Endodermal cell (in vitro differentiated cells): ENCODE data around the gene OR8D4. TPM values are rescaled to one million over a fixed set of nuclear protein-coding genes. Genes with fewer than 3 reads are reported as not detected.

Experiments used
- DNase-seq: peaks from one replicate; pipeline ENCODE4 v3.0.0-alpha.2; 2017
- H3K27ac ChIP-seq: 2 replicates; pipeline ENCODE4 v1.5.1; 2013; ENCODE audit warnings: mild to moderate bottlenecking, low read depth, low read length, moderate library complexity
- H3K27me3 ChIP-seq: 2 replicates; pipeline ENCODE4 v1.6.1; 2013; ENCODE audit warnings: mild to moderate bottlenecking, low read length, moderate library complexity; ENCODE audit not compliant: insufficient read depth, control insufficient read depth, poor library complexity, severe bottlenecking
- H3K36me3 ChIP-seq: 2 replicates; pipeline ENCODE4 v1.7.0; 2013; ENCODE audit warnings: mild to moderate bottlenecking, low read length, moderate library complexity; ENCODE audit not compliant: control insufficient read depth, insufficient read depth
- H3K4me1 ChIP-seq: one replicate; pipeline ENCODE4 v1.7.0; 2013; ENCODE audit warnings: low read length; ENCODE audit not compliant: control insufficient read depth, insufficient read depth
- H3K4me3 ChIP-seq: 2 replicates; pipeline ENCODE4 v1.5.1; 2013; ENCODE audit warnings: mild to moderate bottlenecking, low read length, moderate library complexity
- H3K9ac ChIP-seq: 2 replicates; pipeline ENCODE4 v1.6.1; 2013; ENCODE audit warnings: mild to moderate bottlenecking, low read length, moderate library complexity; ENCODE audit not compliant: poor library complexity, severe bottlenecking; ENCODE audit errors: extremely low read depth
- H3K9me3 ChIP-seq: 2 replicates; pipeline ENCODE4 v1.6.1; 2013; ENCODE audit warnings: mild to moderate bottlenecking, low read length, moderate library complexity; ENCODE audit not compliant: control insufficient read depth
- H3K27ac Mint-ChIP-seq: 2 replicates; pipeline ENCODE4 v1.8.0; 2020; ENCODE audit warnings: mixed read lengths
- H3K27me3 Mint-ChIP-seq: 2 replicates; pipeline ENCODE4 v1.8.0; 2021; ENCODE audit warnings: mild to moderate bottlenecking, mixed read lengths; ENCODE audit not compliant: insufficient read depth
- H3K36me3 Mint-ChIP-seq: 2 replicates; pipeline ENCODE4 v1.8.0; 2020; ENCODE audit warnings: low read depth, mixed read lengths
- H3K4me1 Mint-ChIP-seq: 2 replicates; pipeline ENCODE4 v1.8.0; 2020; ENCODE audit warnings: mixed read lengths
- H3K4me3 Mint-ChIP-seq: 2 replicates; pipeline ENCODE4 v1.8.0; 2020; ENCODE audit warnings: mild to moderate bottlenecking, moderate library complexity, mixed read lengths
- H3K9me3 Mint-ChIP-seq: 2 replicates; pipeline ENCODE4 v1.8.0; 2020; ENCODE audit warnings: mild to moderate bottlenecking, mixed read lengths
- WGBS, 2 experiments: methylation state at CpG; one replicate each; pipeline versions ENCODE4 v1.1.5 to v1.1.7; 2013; ENCODE audit warnings: missing lambda C conversion rate in 2 of 2, mixed read lengths in 1 of 2; ENCODE audit not compliant: insufficient coverage in 1 of 2, insufficient read length in 1 of 2; 5-methylcytosine and 5-hydroxymethylcytosine counted together
- total RNA-seq, 2 donors: library from RNA; stranded (reverse); fragmentation: NEBNext Ultra II Directional in 1 of 2; extraction: Animal tissue kit (Norgen Biotek cat#: 25700) in 1 of 2; gene quantifications; 2 replicates in 1 of 2; 3 replicates in 1 of 2; pipeline ENCODE4 v1.2.1, GENCODE V29; 2021
- TF ChIP-seq, protein P1 (sequence below): fragments of 200-600 bp; sonication (generic); conservative IDR thresholded peaks from 2 replicates; pipeline ENCODE4 v1.5.0; 2021; ENCODE audit warnings: antibody characterized with exemption, mild to moderate bottlenecking

Gene OR8D4
- total RNA-seq, 2 donors from 2014 or later: 0.13 TPM; not detected in 1

DNA sequence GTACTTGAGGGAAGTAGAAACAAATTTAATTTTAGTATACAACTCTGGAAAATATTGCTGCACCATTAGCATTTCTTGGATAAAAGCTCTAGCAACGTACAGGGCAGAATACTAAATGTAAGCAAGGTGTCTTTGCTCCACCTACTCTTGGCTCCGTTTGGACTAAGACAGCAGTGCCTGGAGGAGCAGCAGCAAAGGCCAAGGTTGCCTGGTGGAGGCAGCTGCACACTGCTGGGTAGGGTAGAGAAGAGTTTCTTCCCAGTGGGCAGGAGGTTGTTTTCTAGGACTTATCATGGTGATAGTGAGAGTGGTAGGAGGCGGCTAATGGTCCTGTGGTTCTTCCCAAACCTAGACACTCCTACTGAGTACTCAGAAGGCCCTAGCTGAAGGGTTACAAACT lies 2.2 kb upstream of the OR8D4 start:
- peaks cover 9% of the 10 kb centered on the region for H3K4me1 Mint-ChIP-seq
- H3K27ac Mint-ChIP-seq: no peak overlapping the region
- no peak overlapping the region for H3K27ac ChIP-seq
- TF ChIP-seq, protein P1, sequence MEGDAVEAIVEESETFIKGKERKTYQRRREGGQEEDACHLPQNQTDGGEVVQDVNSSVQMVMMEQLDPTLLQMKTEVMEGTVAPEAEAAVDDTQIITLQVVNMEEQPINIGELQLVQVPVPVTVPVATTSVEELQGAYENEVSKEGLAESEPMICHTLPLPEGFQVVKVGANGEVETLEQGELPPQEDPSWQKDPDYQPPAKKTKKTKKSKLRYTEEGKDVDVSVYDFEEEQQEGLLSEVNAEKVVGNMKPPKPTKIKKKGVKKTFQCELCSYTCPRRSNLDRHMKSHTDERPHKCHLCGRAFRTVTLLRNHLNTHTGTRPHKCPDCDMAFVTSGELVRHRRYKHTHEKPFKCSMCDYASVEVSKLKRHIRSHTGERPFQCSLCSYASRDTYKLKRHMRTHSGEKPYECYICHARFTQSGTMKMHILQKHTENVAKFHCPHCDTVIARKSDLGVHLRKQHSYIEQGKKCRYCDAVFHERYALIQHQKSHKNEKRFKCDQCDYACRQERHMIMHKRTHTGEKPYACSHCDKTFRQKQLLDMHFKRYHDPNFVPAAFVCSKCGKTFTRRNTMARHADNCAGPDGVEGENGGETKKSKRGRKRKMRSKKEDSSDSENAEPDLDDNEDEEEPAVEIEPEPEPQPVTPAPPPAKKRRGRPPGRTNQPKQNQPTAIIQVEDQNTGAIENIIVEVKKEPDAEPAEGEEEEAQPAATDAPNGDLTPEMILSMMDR: no peak
- WGBS, 2 experiments: 89 to 100% methylated on average over 1 to 3 of the region's 3 CpGs
- no peak overlapping the region for H3K9ac ChIP-seq
- no peaks in the 10 kb centered on the region for H3K27me3 Mint-ChIP-seq
- no peaks in the 10 kb centered on the region for H3K36me3 ChIP-seq
- no peaks in the 10 kb centered on the region for H3K9me3 Mint-ChIP-seq
- H3K4me3 Mint-ChIP-seq: no peak overlapping the region
- H3K9me3 ChIP-seq: no peaks in the 10 kb centered on the region
- no peaks in the 10 kb centered on the region for H3K27me3 ChIP-seq
- H3K36me3 Mint-ChIP-seq: no peaks in the 10 kb centered on the region
- no peaks in the 10 kb centered on the region for H3K4me1 ChIP-seq
- H3K4me3 ChIP-seq: no peak overlapping the region
- DNase-seq: peak; percentile 26

DNA sequence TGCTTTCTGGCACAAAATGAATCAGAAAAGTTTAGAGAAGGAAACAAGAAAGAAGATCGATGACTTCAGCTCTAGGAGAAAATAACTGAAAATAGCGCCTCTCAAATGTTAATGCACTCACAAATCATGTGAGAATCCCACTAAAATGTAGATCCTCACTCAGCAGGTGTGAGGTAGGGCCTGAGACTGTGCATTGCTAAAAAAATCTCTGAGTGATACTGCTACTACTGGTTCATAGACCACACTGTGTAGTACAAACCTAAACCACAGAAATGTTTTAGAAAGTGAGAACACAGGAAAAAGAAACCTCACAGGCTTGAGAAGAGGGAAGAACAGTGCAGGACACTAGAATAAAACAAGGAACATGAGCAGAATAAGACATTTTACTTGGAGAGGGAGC lies 2.0 kb downstream of the OR8D4 start:
- no peaks in the 10 kb centered on the region for H3K36me3 ChIP-seq
- no peaks in the 10 kb centered on the region for H3K36me3 Mint-ChIP-seq

DNA sequence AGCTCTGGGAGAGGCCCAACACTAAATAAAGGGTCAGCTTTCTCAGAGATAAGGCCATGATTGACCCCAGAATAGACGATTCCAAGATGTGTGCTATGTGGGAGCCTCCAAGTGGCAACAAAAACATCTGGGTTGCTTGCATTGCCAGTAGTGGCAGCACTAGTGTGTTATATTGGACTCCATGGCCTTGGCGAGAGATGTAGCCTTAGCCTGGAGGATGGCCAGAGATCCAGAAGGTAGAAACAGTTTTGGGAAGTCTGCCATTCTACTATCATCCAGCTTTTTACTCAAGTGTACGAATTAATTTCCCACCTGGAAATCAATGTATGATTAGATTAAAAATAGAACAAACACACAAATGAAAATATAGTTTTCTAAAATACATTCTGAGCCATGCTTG lies 3.0 kb downstream of the OR8D4 start:
- no peak overlapping the region for H3K4me3 Mint-ChIP-seq
- Histone ChIP-seq H3K27me3 (no peaks in the 10 kb centered on the region), H3K9ac (no peak overlapping the region), H3K9me3 (no peaks in the 10 kb centered on the region), H3K4me1 (no peaks in the 10 kb centered on the region), H3K36me3 (no peaks in the 10 kb centered on the region), H3K27ac (no peak overlapping the region), H3K4me3 (no peak overlapping the region)
- no peaks in the 10 kb centered on the region for H3K27me3 Mint-ChIP-seq
- H3K9me3 Mint-ChIP-seq: no peaks in the 10 kb centered on the region
- peaks cover 21% of the 10 kb centered on the region for H3K4me1 Mint-ChIP-seq
- peak; percentile 22 for DNase-seq
- TF ChIP-seq, protein P1: no peak
- no peak overlapping the region for H3K27ac Mint-ChIP-seq
- WGBS, 2 experiments: 83 to 97% methylated on average over 2 of the region's 3 CpGs
- no peaks in the 10 kb centered on the region for H3K36me3 Mint-ChIP-seq

More for the DNA sequence above, 2.0 kb downstream of the OR8D4 start:
- no peak overlapping the region for H3K4me3 Mint-ChIP-seq
- no peak overlapping the region for H3K27ac Mint-ChIP-seq
- no peaks in the 10 kb centered on the region for H3K27me3 Mint-ChIP-seq
- Histone ChIP-seq H3K9me3 (no peaks in the 10 kb centered on the region), H3K9ac (no peak overlapping the region), H3K4me1 (no peaks in the 10 kb centered on the region), H3K27ac (no peak overlapping the region), H3K27me3 (no peaks in the 10 kb centered on the region), H3K4me3 (no peak overlapping the region)
- 96 to 100% methylated on average over 1 to 2 of the region's 2 CpGs for WGBS, 2 experiments
- TF ChIP-seq, protein P1: no peak
- H3K4me1 Mint-ChIP-seq: peaks cover 27% of the 10 kb centered on the region
- DNase-seq: no peak
- H3K9me3 Mint-ChIP-seq: no peaks in the 10 kb centered on the region
